ENCODE data around the gene KLHL7. TPM values are rescaled to one million over a fixed set of nuclear protein-coding genes. Genes with fewer than 3 reads are reported as not detected.

KLHL7 gene
- total and polyA plus RNA-seq, 9 donors: 23.1 to 38.3 (median 30.7) TPM

- Histone ChIP-seq H3K36me3 (no peaks in the 10 kb centered on the region), H3K4me1 (ENCODE audit: insufficient read depth) (no peaks in the 10 kb centered on the region), H3K4me3 (no peak overlapping the region), H3K27ac (no peak overlapping the region), H3K27me3 (no peaks in the 10 kb centered on the region), H3K9me3 (peaks cover 0 to 5% of the 10 kb centered on the region in 2 donors)
- TF ChIP-seq POLR2A (IDR thresholded peaks at IDR 0.05) (no peak), EP300 (IDR thresholded peaks at IDR 0.05) (no peak), CTCF (IDR thresholded peaks at IDR 0.05) (no peak)
- 81 to 87% (median 82%) methylated on average over 4 of the region's 4 CpGs for WGBS, 3 donors
- intact Hi-C loops (cut with DNase I): no loop called here
- no peak for DNase-seq
These were observed 121.4 kb downstream of the KLHL7 start for GRCh38 chr7:23226844-23227450.

Other genes starting within 250 kb of the KLHL7 start
- 10 to 100 TPM; 19.5 to 27.4 (median 25.2) TPM for gene HYCC1, start 91.7 kb upstream of the KLHL7 start, total RNA-seq
- gene HYCC1, start 91.7 kb upstream of the KLHL7 start, polyA plus RNA-seq: 10 to 100 TPM in 1 of 2 donors, 1 to 10 TPM in 1; 8.3 to 17.6 TPM
- 10 to 100 TPM; 17.6 to 30.8 (median 23.1) TPM for gene NUP42, start 76.3 kb downstream of the KLHL7 start, total RNA-seq
- 10 to 100 TPM; 18.5 to 24.3 TPM for gene NUP42, start 76.3 kb downstream of the KLHL7 start, polyA plus RNA-seq
- 100 to 1,000 TPM in 2 of 7 donors, 10 to 100 TPM in 5; 13.9 to 143 (median 64.1) TPM for gene GPNMB, start 141.0 kb downstream of the KLHL7 start, total RNA-seq
- gene GPNMB, start 141.0 kb downstream of the KLHL7 start, polyA plus RNA-seq: 100 to 1,000 TPM in 1 of 2 donors, 10 to 100 TPM in 1; 38.0 to 431 TPM
- 10 to 100 TPM; 49.8 to 88.7 (median 59.0) TPM for gene MALSU1, start 193.6 kb downstream of the KLHL7 start, total RNA-seq
- gene MALSU1, start 193.6 kb downstream of the KLHL7 start, polyA plus RNA-seq: 10 to 100 TPM; 44.3 to 50.5 TPM